Amniotic epithelial cell (primary cell): ENCODE results near the gene SMAGP.
A peak's percentile ranks its signal among the peaks of the same experiment; 100 is the strongest.
"Not testable (repeated sequence)": the region's sequence is repeated elsewhere in the genome, so short reads cannot be mapped to it uniquely, and the experiment has no call there.

Experiments
- DNase-seq: peaks from one replicate; pipeline ENCODE4 v3.0.0-alpha.2; 2010; ENCODE audit warnings: low read depth

The SMAGP gene

GRCh38 chr12:51225234-51225633 lies 45.0 kb downstream of the SMAGP start:
- DNase-seq, result no peak

DNA sequence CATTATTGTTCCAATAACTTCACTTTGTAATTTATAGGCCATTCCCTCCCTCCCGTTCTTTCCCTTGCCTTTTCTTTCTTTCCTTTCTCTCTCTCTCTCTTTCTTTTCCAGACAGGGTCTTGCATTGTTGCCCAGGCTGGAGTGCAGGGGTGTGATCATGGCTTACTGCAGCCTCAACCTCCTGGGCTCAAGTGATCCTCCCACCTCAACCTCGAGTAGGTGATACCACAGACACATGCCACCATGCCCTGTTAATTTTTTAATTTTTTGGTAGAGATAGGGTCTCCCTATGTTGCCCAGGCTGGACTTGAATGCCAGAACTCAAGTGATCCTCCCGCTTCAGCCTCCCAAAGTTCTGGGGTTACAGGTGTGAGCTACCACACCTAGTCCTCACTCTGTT lies 45.6 kb downstream of the SMAGP start:
- DNase-seq, result no peak

GRCh38 chr12:51222461-51222860 lies 47.8 kb downstream of the SMAGP start:
- DNase-seq, result no peak

DNA sequence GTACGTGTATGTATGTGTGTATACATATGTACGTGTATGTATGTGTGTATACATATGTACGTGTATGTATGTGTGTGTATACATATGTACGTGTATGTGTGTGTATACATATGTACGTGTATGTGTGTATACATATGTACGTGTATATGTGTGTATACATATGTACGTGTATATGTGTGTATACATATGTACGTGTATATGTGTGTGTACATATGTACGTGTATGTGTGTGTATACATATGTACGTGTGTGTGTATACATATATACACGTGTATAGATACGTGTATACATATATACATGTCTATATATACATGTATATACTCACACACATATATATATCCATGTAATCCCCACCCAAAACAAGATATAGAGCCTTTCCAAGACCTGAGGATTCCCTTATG lies 50.4 kb downstream of the SMAGP start:
- DNase-seq, result not testable (repeated sequence)

DNA sequence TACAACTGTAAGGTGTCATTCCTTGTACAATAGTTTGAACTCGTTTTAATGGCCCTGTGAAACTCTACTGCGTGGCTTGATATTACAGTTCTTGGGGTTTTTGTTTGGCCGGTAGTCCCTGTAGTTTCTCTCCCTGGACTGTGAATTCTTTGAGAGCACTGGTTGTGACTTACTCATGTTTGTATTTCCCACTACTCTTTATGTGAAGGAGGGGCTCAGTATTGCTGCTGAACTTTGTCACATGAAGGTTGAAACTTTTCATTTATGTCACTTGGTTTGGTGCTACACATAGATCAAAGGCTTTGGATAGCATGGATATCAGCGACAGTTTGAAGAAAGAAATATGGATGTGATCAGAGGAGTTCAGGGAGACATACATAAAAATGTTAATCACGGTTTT lies 50.9 kb downstream of the SMAGP start:
- no peak for DNase-seq

- peak; percentile 2 for DNase-seq
These were observed 51.5 kb downstream of the SMAGP start for GRCh38 chr12:51218607-51219161.

DNA sequence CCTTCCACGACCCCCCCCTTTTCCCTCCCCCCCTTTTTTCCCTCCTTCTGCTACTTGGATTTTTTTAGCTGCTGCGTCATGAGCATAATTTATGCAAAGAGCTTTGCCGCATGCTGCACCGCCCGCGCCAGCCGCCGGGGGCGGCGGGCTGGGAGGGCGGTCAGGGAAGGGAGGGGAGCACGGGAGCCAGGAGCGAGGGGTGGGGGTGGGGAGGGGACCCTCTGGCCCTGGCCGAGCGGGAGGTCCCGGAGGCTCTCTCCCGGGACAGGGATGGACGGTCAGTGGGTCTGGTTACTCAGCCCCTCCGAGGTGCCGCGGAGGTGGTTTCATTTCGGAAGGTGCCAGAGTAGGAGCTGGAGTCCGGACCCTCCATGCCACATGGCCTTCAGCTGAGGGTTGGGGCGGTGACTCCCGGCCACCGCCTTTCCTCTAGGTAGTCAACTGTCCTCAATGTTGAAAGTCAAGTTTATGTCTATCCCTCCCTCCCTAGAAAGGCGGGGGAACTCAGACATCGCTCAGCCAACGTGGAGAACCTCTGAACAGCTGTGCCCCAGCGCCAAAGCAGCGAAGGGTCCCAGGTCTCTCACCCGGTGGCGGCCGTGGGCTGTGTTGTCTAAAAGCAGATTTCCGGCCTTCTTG lies 52.1 kb downstream of the SMAGP start, which contains the start of gene POU6F1:
TSS of gene POU6F1 (minus strand) at position 95 of the 639 bp plus-strand sequence. CDS start 11,226 bp downstream, outside the sequence.
- peak; percentile 77 for DNase-seq

GRCh38 chr12:51217133-51217967 lies 52.9 kb downstream of the SMAGP start:
- DNase-seq, result peak; percentile 13

DNA sequence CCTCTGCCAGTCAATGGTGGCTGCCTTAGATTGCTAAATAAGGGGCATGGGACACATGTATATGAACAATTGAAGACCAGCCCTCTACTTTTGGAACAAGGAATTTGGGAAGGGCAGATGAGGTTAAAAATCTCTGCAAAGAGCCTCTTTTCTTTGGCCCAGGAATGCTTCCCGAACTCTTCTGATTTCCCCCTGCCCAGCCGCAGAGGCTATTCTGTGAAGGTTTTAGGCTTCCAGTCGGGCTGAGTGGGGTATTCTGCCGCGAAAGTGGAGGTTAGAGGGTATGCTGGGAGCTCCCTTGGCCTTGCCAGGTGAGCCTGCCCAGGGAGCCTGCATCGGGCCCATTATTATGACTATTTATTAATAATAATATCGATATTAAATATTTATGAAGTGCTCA lies 53.6 kb downstream of the SMAGP start:
- DNase-seq, result no peak

DNA sequence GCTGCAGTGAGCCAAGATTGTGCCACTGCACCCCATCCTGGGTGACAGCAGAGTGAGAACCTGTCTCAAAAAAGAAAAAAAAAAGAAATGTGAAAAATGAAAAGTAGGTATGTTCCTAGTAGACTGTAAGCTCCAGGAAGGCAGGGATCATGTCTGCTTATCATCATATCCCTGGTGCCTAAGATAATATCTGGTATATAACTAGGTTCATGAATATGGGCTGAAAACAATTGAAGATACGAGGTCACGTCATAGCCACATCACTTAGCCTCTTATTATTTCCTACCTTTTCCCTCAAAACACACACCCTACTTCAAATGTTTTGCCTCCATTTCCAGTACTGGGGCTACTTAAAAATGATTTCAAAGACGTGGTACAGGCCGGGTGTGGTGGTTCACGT lies 55.3 kb downstream of the SMAGP start:
- DNase-seq, result no peak

DNA sequence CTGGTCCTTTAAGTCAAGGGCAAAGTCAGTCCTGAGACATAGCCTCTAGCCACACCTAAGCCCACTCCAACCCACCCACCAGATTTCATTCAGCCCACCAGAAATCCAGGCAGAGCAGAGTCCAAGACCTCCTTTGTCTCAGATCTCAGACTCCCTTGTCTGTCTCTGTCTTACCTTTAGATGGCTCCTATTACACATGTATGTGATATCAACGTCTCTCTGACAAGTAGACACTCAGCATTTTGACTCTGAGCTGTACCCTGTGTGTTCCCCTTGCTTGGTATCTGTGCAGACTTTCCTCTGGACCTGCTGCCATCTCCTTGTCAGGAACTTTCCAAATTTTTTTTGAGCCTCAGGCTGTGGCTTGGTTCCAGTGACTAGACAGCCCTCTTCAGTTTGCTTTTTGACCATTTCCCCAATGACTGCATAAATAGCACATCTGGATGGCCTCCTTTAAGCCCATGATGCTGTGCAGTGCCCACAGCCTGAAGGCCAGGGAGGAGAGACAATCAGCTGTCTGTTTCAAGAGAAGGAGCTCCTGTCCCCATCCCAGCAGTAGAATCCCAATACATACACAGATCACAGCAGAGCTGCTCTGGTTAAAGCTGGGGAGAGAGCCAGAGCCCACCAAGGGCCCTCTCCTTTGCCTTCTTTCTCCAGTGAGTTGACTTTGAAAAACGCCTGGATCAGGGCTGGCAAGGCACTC lies 59.4 kb downstream of the SMAGP start:
- DNase-seq, result no peak

- DNase-seq, result no peak
These were observed 61.0 kb downstream of the SMAGP start for GRCh38 chr12:51209259-51209658.

GRCh38 chr12:51208016-51208660 lies 62.1 kb downstream of the SMAGP start:
- DNase-seq, result no peak

DNA sequence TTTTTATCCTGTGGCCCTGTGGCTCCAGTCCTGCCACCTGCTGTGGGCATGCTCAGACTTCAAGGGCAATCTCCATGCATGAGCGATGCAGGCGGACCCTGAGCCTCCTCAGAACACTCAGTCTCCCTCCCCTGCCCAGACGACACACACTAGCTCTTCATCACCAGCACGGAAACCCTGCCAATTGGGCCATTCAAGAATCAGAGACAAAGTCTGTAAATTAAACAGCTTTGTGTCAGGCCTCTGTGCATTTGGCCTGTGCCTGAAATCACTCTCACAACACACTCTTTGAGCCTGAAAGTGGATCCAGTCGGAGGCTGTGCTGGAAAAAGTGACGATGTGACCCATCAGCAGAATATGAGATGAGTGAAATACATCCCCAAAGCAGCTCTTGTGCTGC lies 64.9 kb downstream of the SMAGP start:
- no peak for DNase-seq

- DNase-seq, result no peak
These were observed 67.5 kb downstream of the SMAGP start for GRCh38 chr12:51202718-51203117.

- DNase-seq, result peak; percentile 40
These were observed 69.4 kb downstream of the SMAGP start for GRCh38 chr12:51200806-51201205.

- DNase-seq, result no peak
These were observed 70.1 kb downstream of the SMAGP start for GRCh38 chr12:51200156-51200555.

DNA sequence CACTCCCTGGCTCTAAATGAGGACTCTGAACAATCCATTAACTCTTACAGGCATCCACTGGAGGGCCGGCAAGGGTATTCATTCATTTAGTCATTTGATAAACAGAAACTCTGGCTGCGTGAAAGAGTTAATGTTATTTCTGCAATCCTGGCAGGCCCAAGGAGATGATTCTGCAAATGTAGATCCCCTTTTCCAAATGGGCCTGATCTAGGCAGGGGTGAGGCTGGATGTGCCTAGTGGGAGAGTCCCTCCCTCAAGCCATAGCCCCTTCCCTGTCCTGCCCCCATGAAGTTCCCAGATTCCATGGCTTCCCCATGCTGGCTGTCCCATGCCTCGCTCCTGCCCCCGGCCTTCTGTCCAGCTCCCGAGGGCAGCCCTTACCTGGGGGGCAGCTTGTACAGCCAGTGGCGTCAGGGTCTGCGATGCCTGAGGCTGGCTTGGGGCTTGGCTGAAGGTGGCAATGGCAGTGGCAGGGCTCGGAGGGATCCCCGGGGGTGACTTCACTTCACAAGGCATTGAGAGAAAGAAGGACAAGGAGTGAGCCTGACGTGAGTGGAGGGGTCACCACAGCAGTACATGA lies 70.8 kb downstream of the SMAGP start:
- no peak for DNase-seq

DNA sequence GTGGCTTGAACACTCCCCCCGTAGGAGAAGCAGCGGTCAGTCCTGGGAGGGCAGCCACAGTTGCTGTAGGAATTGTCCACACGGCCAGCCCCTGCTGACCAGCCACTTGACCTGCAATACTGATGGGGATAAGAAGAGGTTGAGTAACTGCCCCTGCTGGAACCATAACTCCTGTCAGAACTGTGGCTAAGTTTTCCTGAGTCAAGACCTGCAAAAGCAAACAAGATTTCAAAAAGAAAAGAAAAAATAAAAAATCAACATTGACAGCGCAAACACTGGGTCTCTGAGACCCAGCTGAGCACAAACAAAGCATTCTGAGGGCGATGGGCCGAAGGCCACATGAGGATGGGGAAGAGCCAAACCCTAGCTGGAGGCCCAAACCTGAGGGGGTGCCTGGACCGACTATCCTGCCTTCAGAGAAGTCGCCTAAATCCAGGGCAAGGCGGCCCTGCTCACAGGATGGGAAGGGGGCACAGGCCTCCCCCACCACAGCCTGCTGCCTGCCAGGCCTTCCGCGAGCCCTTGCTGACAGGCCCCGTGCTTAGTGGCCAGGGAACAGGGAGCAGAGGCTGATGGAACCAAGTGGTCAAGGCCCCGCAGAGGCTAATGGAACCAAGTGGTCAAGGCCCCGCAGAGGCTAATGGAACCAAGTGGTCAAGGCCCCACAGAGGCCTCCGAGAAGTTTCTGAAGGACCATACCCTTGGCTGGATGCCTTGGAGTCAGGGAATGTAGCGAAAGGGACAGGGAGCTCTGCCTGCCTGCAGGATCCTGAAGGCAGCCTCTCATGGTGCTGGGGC lies 71.4 kb downstream of the SMAGP start:
- DNase-seq, result peak; percentile 40

- no peak for DNase-seq
These were observed 72.3 kb downstream of the SMAGP start for GRCh38 chr12:51197736-51198567.
